ENCODE measurements around the gene TLE2. TPM values are rescaled to one million over a fixed set of nuclear protein-coding genes. Genes with fewer than 3 reads are reported as not detected.

Gene TLE2
- polyA plus RNA-seq, 1 donor (not counting 4 experiments of a cell fraction or from before 2014, with no cell fraction given), result 0.88 TPM

- TF ChIP-seq CTCF (optimal IDR thresholded peaks at IDR 0.05 in 1 of 3, IDR thresholded peaks at IDR 0.05 in 1 of 3, conservative IDR thresholded peaks at IDR 0.05 in 1 of 3; ENCODE audit: extremely low read depth in 1 of 3, insufficient read depth in 2 of 3, low read length in 3 of 3) (no peak), EZH2 (IDR thresholded peaks at IDR 0.05; ENCODE audit: low read length) (no peak)
- H4K20me1 ChIP-seq (ENCODE audit: control insufficient read depth, extremely low read depth, insufficient read depth, low read length), result no peaks in the 10 kb centered on the region
- no peak overlapping the region for H3K9ac ChIP-seq (ENCODE audit: control insufficient read depth, extremely low read depth, insufficient read depth, low read length)
- DNase-seq (ENCODE audit: low read depth, low spot score) (no peak), FAIRE-seq (no peak)
- H3K4me3 ChIP-seq (ENCODE audit: control insufficient read depth in 2 of 3, extremely low read depth in 1 of 3, insufficient read depth in 2 of 3, low read depth in 1 of 3, low read length in 3 of 3), result no peak overlapping the region
- no peak overlapping the region for H3K27ac ChIP-seq (ENCODE audit: control insufficient read depth, insufficient read depth, low read length)
- no peak overlapping the region for H2AFZ ChIP-seq (ENCODE audit: control insufficient read depth, low read length)
- H3K9me1 ChIP-seq (ENCODE audit: control insufficient read depth, extremely low read depth, insufficient read depth, low read length), result no peaks in the 10 kb centered on the region
- peaks cover 9% of the 10 kb centered on the region for H3K27me3 ChIP-seq (ENCODE audit: control insufficient read depth, extremely low read depth, insufficient read depth, low read length)
- H3K36me3 ChIP-seq (ENCODE audit: control insufficient read depth in 2 of 2, extremely low read depth in 1 of 2, insufficient read depth in 2 of 2, low read length in 2 of 2), result no peaks in the 10 kb centered on the region
- H3K4me2 ChIP-seq (ENCODE audit: control insufficient read depth, extremely low read depth, insufficient read depth, low read depth, low read length), result no peak overlapping the region
- no peaks in the 10 kb centered on the region for H3K4me1 ChIP-seq (ENCODE audit: control insufficient read depth, extremely low read depth, insufficient read depth, low read length)
- H3K79me2 ChIP-seq (ENCODE audit: control insufficient read depth, insufficient read depth, low read length), result no peaks in the 10 kb centered on the region
- H3K9me3 ChIP-seq (ENCODE audit: control insufficient read depth, low read depth, low read length), result no peaks in the 10 kb centered on the region
- dilution Hi-C loops (cut with MboI; ENCODE audit: extremely low pct_ligation_motif_present, low sequenced_read_pairs), result no loop called here
These were observed 58.8 kb downstream of the TLE2 start for GRCh38 chr19:2970201-2970835.

- H3K9me3 ChIP-seq (ENCODE audit: control insufficient read depth, low read depth, low read length), result no peaks in the 10 kb centered on the region
- FAIRE-seq, result no peak
- no peaks in the 10 kb centered on the region for H3K4me1 ChIP-seq (ENCODE audit: control insufficient read depth, extremely low read depth, insufficient read depth, low read length)
These were observed 60.0 kb downstream of the TLE2 start for GRCh38 chr19:2969104-2969504.

More at GRCh38 chr19:2969104-2969504, 60.0 kb downstream of the TLE2 start:
- Histone ChIP-seq H3K79me2 (ENCODE audit: control insufficient read depth, insufficient read depth, low read length) (no peaks in the 10 kb centered on the region), H4K20me1 (ENCODE audit: control insufficient read depth, extremely low read depth, insufficient read depth, low read length) (no peaks in the 10 kb centered on the region), H3K36me3 (ENCODE audit: control insufficient read depth in 2 of 2, extremely low read depth in 1 of 2, insufficient read depth in 2 of 2, low read length in 2 of 2) (no peaks in the 10 kb centered on the region), H2AFZ (ENCODE audit: control insufficient read depth, low read length) (no peak overlapping the region), H3K4me3 (ENCODE audit: control insufficient read depth in 2 of 3, extremely low read depth in 1 of 3, insufficient read depth in 2 of 3, low read depth in 1 of 3, low read length in 3 of 3) (no peak overlapping the region), H3K27me3 (ENCODE audit: control insufficient read depth, extremely low read depth, insufficient read depth, low read length) (no peaks in the 10 kb centered on the region), H3K9ac (ENCODE audit: control insufficient read depth, extremely low read depth, insufficient read depth, low read length) (no peak overlapping the region), H3K4me2 (ENCODE audit: control insufficient read depth, extremely low read depth, insufficient read depth, low read depth, low read length) (no peak overlapping the region), H3K27ac (ENCODE audit: control insufficient read depth, insufficient read depth, low read length) (no peak overlapping the region), H3K9me1 (ENCODE audit: control insufficient read depth, extremely low read depth, insufficient read depth, low read length) (no peaks in the 10 kb centered on the region)
- no peak for TF ChIP-seq EZH2 (IDR thresholded peaks at IDR 0.05; ENCODE audit: low read length)
- TF ChIP-seq CTCF (optimal IDR thresholded peaks at IDR 0.05 in 1 of 3, IDR thresholded peaks at IDR 0.05 in 1 of 3, conservative IDR thresholded peaks at IDR 0.05 in 1 of 3; ENCODE audit: extremely low read depth in 1 of 3, insufficient read depth in 2 of 3, low read length in 3 of 3), result no peak
- dilution Hi-C loops (cut with MboI; ENCODE audit: extremely low pct_ligation_motif_present, low sequenced_read_pairs), result no loop called here
- DNase-seq (ENCODE audit: low read depth, low spot score), result no peak

Measured in keratinocyte (primary cell).